Upper lobe of right lung (tissue), 1 donor: ENCODE results near the gene TMEM14B. TPM values are rescaled to one million over a fixed set of nuclear protein-coding genes. Genes with fewer than 3 reads are reported as not detected.
"Not testable (repeated sequence)": the region's sequence is repeated elsewhere in the genome, so short reads cannot be mapped to it uniquely, and the experiment has no call there.

Experiments
- ATAC-seq: fragments of 200-7000 bp; cut with Tn5 transposase; one replicate; pipeline ENCODE4 v1.9.1; 2020; ENCODE audit warnings: mild to moderate bottlenecking, moderate library complexity
- DNase-seq: peaks from one replicate; pipeline ENCODE4 v3.0.0-alpha.2; 2020
- H3K27ac ChIP-seq: fragments of 200-600 bp; one replicate; pipeline ENCODE4 v1.8.0; 2022
- H3K27me3 ChIP-seq: fragments of 200-600 bp; one replicate; pipeline ENCODE4 v1.8.0; 2022; ENCODE audit warnings: mild to moderate bottlenecking
- H3K36me3 ChIP-seq: fragments of 200-600 bp; one replicate; pipeline ENCODE4 v1.8.0; 2022
- H3K4me1 ChIP-seq: fragments of 200-600 bp; one replicate; pipeline ENCODE4 v1.8.0; 2022
- H3K4me3 ChIP-seq: fragments of 200-600 bp; one replicate; pipeline ENCODE4 v1.8.0; 2022; ENCODE audit warnings: mild to moderate bottlenecking
- H3K9me3 ChIP-seq: fragments of 200-600 bp; one replicate; pipeline ENCODE4 v1.8.0; 2022
- intact Hi-C: fragments of 100-400 bp; cut with DNase I; formaldehyde crosslinking; loops from one replicate; pipeline ENCODE4 v1.11.0; 2022
- total RNA-seq: library from RNA; stranded (reverse); fragmentation: NEBNext Ultra II Directional; extraction: Animal tissue kit (Norgen Biotek cat#: 25700); gene quantifications from one replicate; pipeline ENCODE4 v1.2.1, GENCODE V29; 2021
- TF ChIP-seq, protein P1 (sequence below): fragments of 200-600 bp; IDR thresholded peaks from one replicate; pipeline ENCODE4 v1.8.0; 2022; ENCODE audit warnings: antibody characterized with exemption
- donor health status: DM: no; HTN: yes; CAD: no; lungs with severe emphysema.

Gene TMEM14B
- total RNA-seq, 1 donor from 2014 or later = 50.1 TPM

DNA sequence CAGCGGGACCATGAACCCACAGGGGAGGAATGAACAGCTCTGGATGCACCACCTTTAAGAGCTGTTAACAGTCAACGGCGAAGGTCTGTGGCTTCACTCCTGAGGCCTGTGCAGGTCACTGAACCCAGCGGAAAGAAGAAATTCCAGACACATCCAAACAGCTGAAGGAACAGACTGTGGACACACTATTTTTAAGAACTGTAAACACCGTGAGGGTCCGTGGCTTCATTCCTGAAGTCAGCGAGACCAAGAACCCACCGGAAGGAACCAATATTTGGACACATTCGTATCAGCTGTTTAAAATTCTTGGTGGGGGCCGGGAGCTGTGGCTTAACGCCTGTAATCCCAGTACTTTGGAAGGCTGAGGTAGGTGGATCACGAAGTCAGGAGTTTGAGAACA is 5.4 kb upstream of the TMEM14B start:
- H3K4me3 ChIP-seq = no peak overlapping the region
- no peak for ATAC-seq
- intact Hi-C loops = no loop called here
- H3K9me3 ChIP-seq = no peaks in the 10 kb centered on the region
- H3K27ac ChIP-seq = no peak overlapping the region
- DNase-seq = no peak
- no peaks in the 10 kb centered on the region for H3K36me3 ChIP-seq
- no peaks in the 10 kb centered on the region for H3K27me3 ChIP-seq
- TF ChIP-seq, protein P1, sequence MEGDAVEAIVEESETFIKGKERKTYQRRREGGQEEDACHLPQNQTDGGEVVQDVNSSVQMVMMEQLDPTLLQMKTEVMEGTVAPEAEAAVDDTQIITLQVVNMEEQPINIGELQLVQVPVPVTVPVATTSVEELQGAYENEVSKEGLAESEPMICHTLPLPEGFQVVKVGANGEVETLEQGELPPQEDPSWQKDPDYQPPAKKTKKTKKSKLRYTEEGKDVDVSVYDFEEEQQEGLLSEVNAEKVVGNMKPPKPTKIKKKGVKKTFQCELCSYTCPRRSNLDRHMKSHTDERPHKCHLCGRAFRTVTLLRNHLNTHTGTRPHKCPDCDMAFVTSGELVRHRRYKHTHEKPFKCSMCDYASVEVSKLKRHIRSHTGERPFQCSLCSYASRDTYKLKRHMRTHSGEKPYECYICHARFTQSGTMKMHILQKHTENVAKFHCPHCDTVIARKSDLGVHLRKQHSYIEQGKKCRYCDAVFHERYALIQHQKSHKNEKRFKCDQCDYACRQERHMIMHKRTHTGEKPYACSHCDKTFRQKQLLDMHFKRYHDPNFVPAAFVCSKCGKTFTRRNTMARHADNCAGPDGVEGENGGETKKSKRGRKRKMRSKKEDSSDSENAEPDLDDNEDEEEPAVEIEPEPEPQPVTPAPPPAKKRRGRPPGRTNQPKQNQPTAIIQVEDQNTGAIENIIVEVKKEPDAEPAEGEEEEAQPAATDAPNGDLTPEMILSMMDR = no peak
- H3K4me1 ChIP-seq = no peaks in the 10 kb centered on the region

DNA sequence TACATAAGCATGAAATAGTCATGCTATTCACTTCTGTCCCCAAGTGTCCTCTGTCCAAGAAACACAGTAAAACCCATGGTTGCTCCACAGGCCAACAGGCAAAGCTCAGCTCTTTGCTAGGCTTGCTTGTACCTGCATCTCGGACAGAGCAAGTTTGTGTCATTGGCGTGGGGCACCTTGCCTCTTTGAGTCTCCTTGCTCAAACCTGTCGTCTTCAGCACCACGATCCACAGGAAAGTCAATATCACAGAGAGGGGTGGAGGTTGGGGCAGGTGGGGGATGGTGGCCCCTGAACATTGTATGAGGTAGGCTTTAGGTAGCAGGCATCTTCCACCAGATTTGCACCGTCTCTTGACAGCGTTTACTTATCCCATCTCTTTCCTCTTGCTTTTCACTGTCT is 4.1 kb upstream of the TMEM14B start:
- H3K4me1 ChIP-seq = peaks cover 2% of the 10 kb centered on the region
- H3K27me3 ChIP-seq = no peaks in the 10 kb centered on the region
- no peak for DNase-seq
- intact Hi-C loops = no loop called here
- H3K9me3 ChIP-seq = no peaks in the 10 kb centered on the region
- TF ChIP-seq, protein P1 = no peak
- no peak for ATAC-seq
- no peak overlapping the region for H3K4me3 ChIP-seq
- no peak overlapping the region for H3K27ac ChIP-seq
- no peaks in the 10 kb centered on the region for H3K36me3 ChIP-seq

DNA sequence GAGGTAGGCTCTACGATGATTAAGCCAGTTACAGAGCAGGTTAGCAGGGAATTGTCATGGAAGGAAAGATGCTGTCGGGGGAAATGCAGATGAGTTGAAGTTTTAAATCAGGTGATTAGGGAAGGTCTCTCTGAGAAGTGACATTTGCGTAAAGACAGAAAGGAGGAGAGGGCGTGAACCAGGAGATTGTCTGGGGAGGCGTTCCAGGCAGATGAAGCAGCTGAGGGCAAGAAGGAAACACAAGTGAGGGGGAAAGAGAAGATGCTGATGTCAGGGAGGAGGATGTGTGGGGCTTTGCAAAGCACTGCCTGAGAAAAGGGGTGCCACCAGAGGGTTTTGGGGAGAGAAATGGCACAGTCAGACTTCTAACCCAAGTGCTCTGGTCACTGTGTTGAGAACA is 2.5 kb upstream of the TMEM14B start:
- Histone ChIP-seq H3K36me3 (peaks cover 9% of the 10 kb centered on the region), H3K27me3 (no peaks in the 10 kb centered on the region), H3K9me3 (no peaks in the 10 kb centered on the region), H3K4me3 (no peak overlapping the region), H3K27ac (no peak overlapping the region), H3K4me1 (peaks cover 18% of the 10 kb centered on the region)
- TF ChIP-seq, protein P1 = no peak
- ATAC-seq (no peak), DNase-seq (no peak)
- intact Hi-C loops = no loop called here

DNA sequence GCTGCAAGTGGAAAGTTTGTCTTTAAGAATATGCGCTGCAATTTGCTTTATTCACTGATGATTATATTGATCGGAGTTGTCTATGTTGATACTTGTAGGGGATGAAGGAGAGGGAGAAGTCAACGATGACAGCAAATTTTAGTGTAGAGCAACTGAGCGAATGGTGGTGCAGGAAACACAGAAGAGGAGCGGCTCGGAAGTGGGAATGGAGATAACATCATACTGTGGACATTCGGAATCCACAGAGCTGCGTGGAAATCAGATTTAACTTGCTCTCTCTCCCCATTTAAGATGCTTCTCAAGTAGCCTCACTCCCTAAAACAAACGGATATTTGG is 722 bp upstream of the TMEM14B start:
- Histone ChIP-seq H3K27me3 (no peaks in the 10 kb centered on the region), H3K9me3 (no peaks in the 10 kb centered on the region), H3K27ac (peak overlapping the region; percentile 73), H3K4me1 (peaks cover 18% of the 10 kb centered on the region), H3K36me3 (peaks cover 24% of the 10 kb centered on the region), H3K4me3 (peak overlapping the region; percentile 69)
- intact Hi-C loops = no loop called here
- TF ChIP-seq, protein P1 = no peak
- DNase-seq (no peak), ATAC-seq (no peak)

DNA sequence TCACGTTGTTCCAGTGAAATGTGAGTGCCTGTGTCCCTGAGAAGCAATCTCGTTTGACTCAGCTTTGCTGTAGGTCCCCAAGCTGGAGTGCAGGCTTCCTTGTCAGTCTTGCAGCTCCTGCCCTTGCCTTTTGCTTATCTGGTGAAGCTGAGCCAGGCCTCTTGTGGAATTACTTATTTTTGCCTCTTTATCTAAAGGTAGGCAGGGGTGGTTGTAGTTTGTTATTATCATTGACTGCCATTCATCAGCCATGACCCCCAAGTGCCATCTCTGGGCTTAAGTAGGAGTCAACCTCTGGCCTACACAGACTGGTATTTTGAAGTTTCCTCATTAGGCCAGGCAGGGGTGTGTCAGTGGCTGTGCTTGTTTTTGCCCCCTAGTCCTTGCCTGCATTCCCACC is 2.1 kb downstream of the TMEM14B start:
- no peak for DNase-seq
- Histone ChIP-seq H3K36me3 (peaks cover 45% of the 10 kb centered on the region), H3K4me3 (no peak overlapping the region), H3K27ac (no peak overlapping the region), H3K9me3 (no peaks in the 10 kb centered on the region), H3K4me1 (peaks cover 18% of the 10 kb centered on the region), H3K27me3 (no peaks in the 10 kb centered on the region)
- TF ChIP-seq, protein P1 = no peak
- intact Hi-C loops = no loop called here
- no peak for ATAC-seq

DNA sequence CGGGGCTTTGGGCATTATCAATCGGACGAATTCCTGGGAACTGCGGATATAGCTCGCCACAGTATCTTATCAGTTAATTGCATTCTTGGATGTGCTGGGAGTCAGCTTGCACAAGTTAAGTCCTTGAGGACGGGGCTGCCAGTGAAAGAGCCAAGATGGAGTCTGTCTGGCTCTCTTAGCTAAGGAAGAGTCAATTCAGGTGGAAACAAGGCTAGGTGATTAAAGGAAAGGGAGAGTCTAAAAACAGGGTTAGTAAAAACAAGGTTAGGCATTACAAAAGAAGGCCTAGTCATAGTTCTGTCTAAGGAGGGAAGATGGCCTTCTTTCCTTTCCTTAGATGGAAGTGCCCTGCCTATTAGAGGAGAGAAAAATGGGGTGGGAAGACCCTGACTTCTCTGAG is 3.0 kb downstream of the TMEM14B start:
- H3K4me1 ChIP-seq = peaks cover 18% of the 10 kb centered on the region
- ATAC-seq, H3K9me3 ChIP-seq, H3K27ac ChIP-seq, H3K4me3 ChIP-seq, intact Hi-C loops, DNase-seq, H3K27me3 ChIP-seq: not testable (repeated sequence)
- peaks cover 54% of the 10 kb centered on the region for H3K36me3 ChIP-seq

DNA sequence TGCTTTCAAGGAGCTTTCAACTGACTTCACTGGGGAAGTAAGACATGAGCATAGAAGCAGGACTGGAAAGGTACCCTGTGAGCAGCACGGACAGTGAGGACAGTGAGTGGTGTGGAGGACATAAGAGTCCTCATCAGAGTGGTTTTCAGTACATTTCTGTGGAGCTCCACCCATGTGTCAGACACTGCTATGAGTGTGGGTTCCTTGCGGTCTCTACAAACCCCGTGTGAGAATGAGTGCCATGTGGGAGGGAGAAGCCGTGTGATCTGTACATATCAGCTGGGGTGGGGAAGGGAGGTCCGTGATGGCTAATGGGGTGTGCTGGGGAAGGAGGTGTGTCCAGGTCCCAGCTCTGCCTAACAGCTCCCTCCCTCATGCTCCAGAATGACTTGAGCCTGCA is 4.2 kb downstream of the TMEM14B start:
- H3K27ac ChIP-seq, H3K9me3 ChIP-seq, H3K4me3 ChIP-seq, intact Hi-C loops, DNase-seq, ATAC-seq, H3K27me3 ChIP-seq: not testable (repeated sequence)
- H3K4me1 ChIP-seq = peaks cover 18% of the 10 kb centered on the region
- peaks cover 65% of the 10 kb centered on the region for H3K36me3 ChIP-seq
